Measurements from ENCODE around the gene LPCAT1. TPM values are rescaled to one million over a fixed set of nuclear protein-coding genes. Genes with fewer than 3 reads are reported as not detected.
"Not testable (repeated sequence)": the region's sequence is repeated elsewhere in the genome, so short reads cannot be mapped to it uniquely, and the experiment has no call there.

The LPCAT1 gene
- total RNA-seq, 1 donor from 2014 or later, result 269 TPM

- H3K27me3 Mint-ChIP-seq, result peaks cover 6% of the 10 kb centered on the region
- DNase-seq (no peak), ATAC-seq (ENCODE audit: low read depth) (no peak)
- POLR2A ChIA-PET, result no interaction called here
- TF ChIP-seq CTCF (IDR thresholded peaks at IDR 0.05), result no peak
- no peak overlapping the region for H3K4me3 Mint-ChIP-seq
- CTCF ChIA-PET, result no interaction called here
- intact Hi-C loops (cut with micrococcal nuclease), result no loop called here
- no peaks in the 10 kb centered on the region for H3K4me1 Mint-ChIP-seq
- H3K9me3 Mint-ChIP-seq, result peaks cover 2% of the 10 kb centered on the region
- H3K36me3 Mint-ChIP-seq (ENCODE audit: low read depth), result peaks cover 8% of the 10 kb centered on the region
- H3K27ac Mint-ChIP-seq, result no peak overlapping the region
Observed at GRCh38 chr5:1563051-1563461, 39.3 kb upstream of the LPCAT1 start.

GRCh38 chr5:1562599-1562998 is 38.8 kb upstream of the LPCAT1 start:
- H3K9me3 Mint-ChIP-seq, result peaks cover 2% of the 10 kb centered on the region
- DNase-seq (no peak), ATAC-seq (ENCODE audit: low read depth) (no peak)
- no peak overlapping the region for H3K4me3 Mint-ChIP-seq
- TF ChIP-seq CTCF (IDR thresholded peaks at IDR 0.05), result no peak
- H3K36me3 Mint-ChIP-seq (ENCODE audit: low read depth), result peaks cover 4% of the 10 kb centered on the region
- H3K27ac Mint-ChIP-seq, result no peak overlapping the region
- H3K4me1 Mint-ChIP-seq, result no peaks in the 10 kb centered on the region
- CTCF ChIA-PET, result no interaction called here
- intact Hi-C loops (cut with micrococcal nuclease), result no loop called here
- H3K27me3 Mint-ChIP-seq, result peaks cover 7% of the 10 kb centered on the region
- POLR2A ChIA-PET, result no interaction called here

GRCh38 chr5:1561402-1561929 is 37.7 kb upstream of the LPCAT1 start:
- H3K4me1 Mint-ChIP-seq, result no peaks in the 10 kb centered on the region

GRCh38 chr5:1560499-1560898 is 36.7 kb upstream of the LPCAT1 start:
- intact Hi-C loops (cut with micrococcal nuclease); H3K36me3 Mint-ChIP-seq (ENCODE audit: low read depth); H3K9me3 Mint-ChIP-seq; POLR2A ChIA-PET; H3K4me1 Mint-ChIP-seq; DNase-seq; H3K27ac Mint-ChIP-seq; H3K27me3 Mint-ChIP-seq; CTCF ChIA-PET; H3K4me3 Mint-ChIP-seq; ATAC-seq (ENCODE audit: low read depth): not testable (repeated sequence)

More at GRCh38 chr5:1561402-1561929, 37.7 kb upstream of the LPCAT1 start:
- ATAC-seq (ENCODE audit: low read depth) (no peak), DNase-seq (no peak)
- Mint-ChIP-seq H3K27ac (no peak overlapping the region), H3K27me3 (peaks cover 7% of the 10 kb centered on the region), H3K36me3 (ENCODE audit: low read depth) (no peaks in the 10 kb centered on the region), H3K9me3 (peaks cover 2% of the 10 kb centered on the region), H3K4me3 (no peak overlapping the region)
- ChIA-PET POLR2A (no interaction called here), CTCF (no interaction called here)
- intact Hi-C loops (cut with micrococcal nuclease), result no loop called here
- no peak for TF ChIP-seq CTCF (IDR thresholded peaks at IDR 0.05)

GRCh38 chr5:1558944-1559343 is 35.2 kb upstream of the LPCAT1 start:
- no peak for DNase-seq
- Mint-ChIP-seq H3K27ac (no peak overlapping the region), H3K9me3 (peaks cover 2% of the 10 kb centered on the region), H3K4me1 (no peaks in the 10 kb centered on the region), H3K4me3 (no peak overlapping the region), H3K36me3 (ENCODE audit: low read depth) (no peaks in the 10 kb centered on the region), H3K27me3 (peaks cover 15% of the 10 kb centered on the region)
- TF ChIP-seq CTCF (IDR thresholded peaks at IDR 0.05), result no peak
- intact Hi-C loops (cut with micrococcal nuclease), result no loop called here
- no peak for ATAC-seq (ENCODE audit: low read depth)
- POLR2A ChIA-PET, result no interaction called here
- CTCF ChIA-PET, result no interaction called here
